ENCODE results near the gene MACROD1.

Gene MACROD1

DNA sequence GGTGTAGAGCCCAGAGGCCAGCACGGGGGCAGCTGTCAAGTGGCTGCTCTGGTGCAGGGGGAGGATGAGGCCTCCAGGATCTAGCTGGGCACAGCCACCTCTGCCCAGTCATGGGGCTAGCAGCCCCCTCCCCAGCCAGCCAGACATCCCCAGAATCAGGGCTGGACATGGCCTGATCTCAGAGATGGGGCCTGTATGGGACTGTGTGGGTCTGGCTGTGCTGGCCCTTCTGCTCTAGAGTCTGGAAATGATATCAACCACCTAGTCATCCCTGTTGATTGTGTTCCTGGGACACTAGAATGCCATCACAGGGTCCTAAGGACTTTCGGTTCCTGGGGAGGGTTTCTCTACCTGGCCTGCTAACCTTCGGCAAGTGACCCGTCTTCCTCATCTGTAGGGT lies 127.4 kb downstream of the MACROD1 start:
- Histone ChIP-seq H3K27me3 (replicated peaks; ENCODE audit: control insufficient read depth, insufficient read depth, low read length, poor library complexity, severe bottlenecking) (peaks cover 27% of the 10 kb centered on the region), H3K36me3 (ENCODE audit: control insufficient read depth, insufficient read depth, low read length) (no peaks in the 10 kb centered on the region), H3K4me1 (ENCODE audit: control insufficient read depth, insufficient read depth, low read length, poor library complexity, severe bottlenecking) (peaks cover 10% of the 10 kb centered on the region), H3K27ac (ENCODE audit: insufficient read depth, low read length, poor library complexity, severe bottlenecking) (no peak overlapping the region), H3K4me3 (ENCODE audit: insufficient read depth, low read depth, low read length, poor library complexity, severe bottlenecking) (no peak overlapping the region), H3K9me3 (ENCODE audit: control insufficient read depth, low read length) (no peaks in the 10 kb centered on the region)
- DNase-seq: no peak

- Histone ChIP-seq H3K9me3 (ENCODE audit: control insufficient read depth, low read length) (no peaks in the 10 kb centered on the region), H3K4me3 (ENCODE audit: insufficient read depth, low read depth, low read length, poor library complexity, severe bottlenecking) (no peak overlapping the region), H3K27ac (ENCODE audit: insufficient read depth, low read length, poor library complexity, severe bottlenecking) (no peak overlapping the region), H3K27me3 (replicated peaks; ENCODE audit: control insufficient read depth, insufficient read depth, low read length, poor library complexity, severe bottlenecking) (peaks cover 27% of the 10 kb centered on the region), H3K4me1 (ENCODE audit: control insufficient read depth, insufficient read depth, low read length, poor library complexity, severe bottlenecking) (peaks cover 10% of the 10 kb centered on the region), H3K36me3 (ENCODE audit: control insufficient read depth, insufficient read depth, low read length) (no peaks in the 10 kb centered on the region)
- DNase-seq: no peak
These were observed 128.8 kb downstream of the MACROD1 start for GRCh38 chr11:64037027-64037634.

GRCh38 chr11:64036087-64037026 lies 129.6 kb downstream of the MACROD1 start:
- DNase-seq: no peak
- no peak overlapping the region for H3K27ac ChIP-seq (ENCODE audit: insufficient read depth, low read length, poor library complexity, severe bottlenecking)
- H3K4me3 ChIP-seq (ENCODE audit: insufficient read depth, low read depth, low read length, poor library complexity, severe bottlenecking): no peak overlapping the region
- no peaks in the 10 kb centered on the region for H3K9me3 ChIP-seq (ENCODE audit: control insufficient read depth, low read length)
- H3K27me3 ChIP-seq (replicated peaks; ENCODE audit: control insufficient read depth, insufficient read depth, low read length, poor library complexity, severe bottlenecking): peaks cover 27% of the 10 kb centered on the region
- peaks cover 10% of the 10 kb centered on the region for H3K4me1 ChIP-seq (ENCODE audit: control insufficient read depth, insufficient read depth, low read length, poor library complexity, severe bottlenecking)
- H3K36me3 ChIP-seq (ENCODE audit: control insufficient read depth, insufficient read depth, low read length): no peaks in the 10 kb centered on the region

DNA sequence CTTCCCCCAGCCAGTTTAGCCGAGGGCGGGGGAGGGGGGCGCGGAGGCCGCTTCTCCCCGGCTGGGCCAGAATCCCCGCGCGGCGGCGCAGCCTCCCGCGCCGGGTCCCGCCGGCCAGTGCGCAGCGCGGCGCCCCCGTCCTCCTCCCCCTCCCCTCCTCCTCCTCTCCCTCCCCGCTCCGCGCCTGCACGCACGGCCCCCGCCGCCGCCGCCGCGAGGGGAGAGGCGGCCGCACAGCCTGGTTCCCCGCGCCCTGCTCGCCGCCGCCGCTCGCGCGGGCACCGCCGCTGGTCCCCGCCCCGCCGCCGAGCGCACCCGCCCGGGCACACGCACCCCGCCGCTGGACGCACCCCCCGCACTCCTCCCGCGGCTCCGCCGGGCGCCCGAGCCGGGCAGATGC lies 130.3 kb downstream of the MACROD1 start, which contains the start of gene FLRT1:
TSS of gene FLRT1 (plus strand) at position 356 of the 400 bp plus-strand sequence. CDS start 80,337 bp downstream, outside the sequence.
- Histone ChIP-seq H3K9me3 (ENCODE audit: control insufficient read depth, low read length) (no peaks in the 10 kb centered on the region), H3K4me3 (ENCODE audit: insufficient read depth, low read depth, low read length, poor library complexity, severe bottlenecking) (no peak within 1 kb of the TSS), H3K27ac (ENCODE audit: insufficient read depth, low read length, poor library complexity, severe bottlenecking) (no peak within 1 kb of the TSS), H3K36me3 (ENCODE audit: control insufficient read depth, insufficient read depth, low read length) (no peaks in the 10 kb centered on the region), H3K27me3 (replicated peaks; ENCODE audit: control insufficient read depth, insufficient read depth, low read length, poor library complexity, severe bottlenecking) (peaks cover 27% of the 10 kb centered on the region), H3K4me1 (ENCODE audit: control insufficient read depth, insufficient read depth, low read length, poor library complexity, severe bottlenecking) (peaks cover 10% of the 10 kb centered on the region)
- no peak for DNase-seq

- Histone ChIP-seq H3K36me3 (ENCODE audit: control insufficient read depth, insufficient read depth, low read length) (no peaks in the 10 kb centered on the region), H3K9me3 (ENCODE audit: control insufficient read depth, low read length) (no peaks in the 10 kb centered on the region), H3K4me1 (ENCODE audit: control insufficient read depth, insufficient read depth, low read length, poor library complexity, severe bottlenecking) (peaks cover 10% of the 10 kb centered on the region), H3K27ac (ENCODE audit: insufficient read depth, low read length, poor library complexity, severe bottlenecking) (no peak overlapping the region), H3K27me3 (replicated peaks; ENCODE audit: control insufficient read depth, insufficient read depth, low read length, poor library complexity, severe bottlenecking) (peaks cover 27% of the 10 kb centered on the region), H3K4me3 (ENCODE audit: insufficient read depth, low read depth, low read length, poor library complexity, severe bottlenecking) (no peak overlapping the region)
- DNase-seq: no peak
These were observed 130.8 kb downstream of the MACROD1 start for GRCh38 chr11:64035081-64035524.

- H3K27me3 ChIP-seq (replicated peaks; ENCODE audit: control insufficient read depth, insufficient read depth, low read length, poor library complexity, severe bottlenecking): peaks cover 27% of the 10 kb centered on the region
- no peaks in the 10 kb centered on the region for H3K9me3 ChIP-seq (ENCODE audit: control insufficient read depth, low read length)
- H3K27ac ChIP-seq (ENCODE audit: insufficient read depth, low read length, poor library complexity, severe bottlenecking): no peak overlapping the region
- no peak overlapping the region for H3K4me3 ChIP-seq (ENCODE audit: insufficient read depth, low read depth, low read length, poor library complexity, severe bottlenecking)
- no peaks in the 10 kb centered on the region for H3K36me3 ChIP-seq (ENCODE audit: control insufficient read depth, insufficient read depth, low read length)
- H3K4me1 ChIP-seq (ENCODE audit: control insufficient read depth, insufficient read depth, low read length, poor library complexity, severe bottlenecking): peaks cover 10% of the 10 kb centered on the region
- no peak for DNase-seq
These were observed 131.5 kb downstream of the MACROD1 start for GRCh38 chr11:64034411-64034811.

GRCh38 chr11:64032050-64032449 lies 133.9 kb downstream of the MACROD1 start:
- peaks cover 15% of the 10 kb centered on the region for H3K4me1 ChIP-seq (ENCODE audit: control insufficient read depth, insufficient read depth, low read length, poor library complexity, severe bottlenecking)
- no peak for DNase-seq

GRCh38 chr11:64031001-64031400 lies 134.9 kb downstream of the MACROD1 start:
- Histone ChIP-seq H3K9me3 (ENCODE audit: control insufficient read depth, low read length) (no peaks in the 10 kb centered on the region), H3K27me3 (replicated peaks; ENCODE audit: control insufficient read depth, insufficient read depth, low read length, poor library complexity, severe bottlenecking) (peaks cover 14% of the 10 kb centered on the region), H3K36me3 (ENCODE audit: control insufficient read depth, insufficient read depth, low read length) (no peaks in the 10 kb centered on the region), H3K4me3 (ENCODE audit: insufficient read depth, low read depth, low read length, poor library complexity, severe bottlenecking) (no peak overlapping the region), H3K27ac (ENCODE audit: insufficient read depth, low read length, poor library complexity, severe bottlenecking) (no peak overlapping the region), H3K4me1 (ENCODE audit: control insufficient read depth, insufficient read depth, low read length, poor library complexity, severe bottlenecking) (peaks cover 6% of the 10 kb centered on the region)
- no peak for DNase-seq

More at GRCh38 chr11:64032050-64032449, 133.9 kb downstream of the MACROD1 start:
- Histone ChIP-seq H3K9me3 (ENCODE audit: control insufficient read depth, low read length) (no peaks in the 10 kb centered on the region), H3K27ac (ENCODE audit: insufficient read depth, low read length, poor library complexity, severe bottlenecking) (no peak overlapping the region), H3K4me3 (ENCODE audit: insufficient read depth, low read depth, low read length, poor library complexity, severe bottlenecking) (no peak overlapping the region), H3K36me3 (ENCODE audit: control insufficient read depth, insufficient read depth, low read length) (no peaks in the 10 kb centered on the region), H3K27me3 (replicated peaks; ENCODE audit: control insufficient read depth, insufficient read depth, low read length, poor library complexity, severe bottlenecking) (peaks cover 23% of the 10 kb centered on the region)

GRCh38 chr11:64029773-64030172 lies 136.1 kb downstream of the MACROD1 start:
- Histone ChIP-seq H3K27me3 (replicated peaks; ENCODE audit: control insufficient read depth, insufficient read depth, low read length, poor library complexity, severe bottlenecking) (peaks cover 6% of the 10 kb centered on the region), H3K36me3 (ENCODE audit: control insufficient read depth, insufficient read depth, low read length) (no peaks in the 10 kb centered on the region), H3K4me3 (ENCODE audit: insufficient read depth, low read depth, low read length, poor library complexity, severe bottlenecking) (no peak overlapping the region), H3K9me3 (ENCODE audit: control insufficient read depth, low read length) (no peaks in the 10 kb centered on the region), H3K27ac (ENCODE audit: insufficient read depth, low read length, poor library complexity, severe bottlenecking) (no peak overlapping the region), H3K4me1 (ENCODE audit: control insufficient read depth, insufficient read depth, low read length, poor library complexity, severe bottlenecking) (peaks cover 5% of the 10 kb centered on the region)
- DNase-seq: no peak

Data from effector memory CD4-positive, alpha-beta T cell (primary cell).